ENCODE results near the gene CCK. TPM values are rescaled to one million over a fixed set of nuclear protein-coding genes. Genes with fewer than 3 reads are reported as not detected.

Gene CCK, protein sequence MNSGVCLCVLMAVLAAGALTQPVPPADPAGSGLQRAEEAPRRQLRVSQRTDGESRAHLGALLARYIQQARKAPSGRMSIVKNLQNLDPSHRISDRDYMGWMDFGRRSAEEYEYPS
- total RNA-seq (not detected), total RNA-seq (0 reads per million in 2 donors)

- DNase-seq (no peak), ATAC-seq (no peak)
- Mint-ChIP-seq H3K4me3 (no peak within 1 kb of the TSS), H3K27ac (no peak within 1 kb of the TSS), H3K27me3 (peaks cover 76% of the 10 kb centered on the region), H3K4me1 (peaks cover 6% of the 10 kb centered on the region), H3K36me3 (ENCODE audit: low read depth) (peaks cover 6% of the 10 kb centered on the region)
- H3K9me3 ChIP-seq (ENCODE audit: control insufficient read depth, low read length, poor library complexity, severe bottlenecking) = no peaks in the 10 kb centered on the region
Observed at GRCh38 chr3:42266085-42266484, at the start of gene CCK. Gene CCK (minus strand): TSS chr3:42266185. CDS start chr3:42263630, 2,555 bp downstream.

DNA sequence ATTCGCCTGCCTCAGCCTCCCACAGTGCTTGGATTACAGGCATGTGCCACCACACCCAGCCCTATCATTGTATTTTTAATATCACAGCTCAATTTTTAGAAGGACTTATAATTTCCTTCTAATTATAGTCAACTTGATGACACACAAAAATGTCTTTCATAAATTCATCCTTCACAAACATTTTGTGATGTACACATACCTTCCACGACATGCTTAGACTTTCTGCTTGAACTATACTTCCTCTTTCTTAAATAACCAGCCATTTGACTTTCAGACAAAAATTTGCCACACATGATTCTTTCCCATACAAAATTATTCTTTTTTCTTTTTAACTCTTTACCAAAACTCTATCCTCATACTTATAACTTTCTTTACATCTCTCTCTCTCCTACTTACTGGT lies 48.4 kb upstream of the CCK start:
- no peaks in the 10 kb centered on the region for H3K4me1 Mint-ChIP-seq
- no peaks in the 10 kb centered on the region for H3K9me3 ChIP-seq (ENCODE audit: control insufficient read depth, low read length, poor library complexity, severe bottlenecking)
- no peak overlapping the region for H3K27ac Mint-ChIP-seq
- H3K36me3 Mint-ChIP-seq (ENCODE audit: low read depth) = no peaks in the 10 kb centered on the region
- ATAC-seq (no peak), DNase-seq (no peak)
- no peak overlapping the region for H3K4me3 Mint-ChIP-seq
- peaks cover 5% of the 10 kb centered on the region for H3K27me3 Mint-ChIP-seq

DNA sequence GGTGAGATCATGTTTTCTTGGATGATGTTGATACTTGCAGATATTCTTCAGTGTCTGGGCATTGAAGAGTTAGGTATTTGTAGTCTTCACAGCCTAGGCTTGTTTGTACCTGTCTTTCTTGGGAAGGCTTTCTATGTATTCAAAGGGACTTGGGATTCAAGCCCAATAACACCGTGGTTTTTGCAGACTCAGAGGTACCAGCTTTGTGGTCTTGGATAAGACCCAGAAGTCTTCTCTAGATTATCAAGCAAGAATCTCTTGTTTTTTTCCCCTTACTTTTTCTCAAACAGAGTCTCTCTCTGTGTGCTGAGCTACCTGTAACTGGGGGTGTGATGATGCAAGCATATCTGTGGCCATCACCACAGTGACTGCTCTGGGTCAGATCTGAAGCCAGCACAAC lies 42.7 kb upstream of the CCK start:
- H3K4me3 Mint-ChIP-seq = no peak overlapping the region
- no peaks in the 10 kb centered on the region for H3K9me3 ChIP-seq (ENCODE audit: control insufficient read depth, low read length, poor library complexity, severe bottlenecking)
- no peaks in the 10 kb centered on the region for H3K36me3 Mint-ChIP-seq (ENCODE audit: low read depth)
- H3K27me3 Mint-ChIP-seq = peaks cover 15% of the 10 kb centered on the region
- DNase-seq = no peak
- no peak for ATAC-seq
- no peak overlapping the region for H3K27ac Mint-ChIP-seq
- H3K4me1 Mint-ChIP-seq = no peaks in the 10 kb centered on the region

- Mint-ChIP-seq H3K27ac (no peak overlapping the region), H3K4me3 (no peak overlapping the region), H3K27me3 (peaks cover 15% of the 10 kb centered on the region), H3K4me1 (no peaks in the 10 kb centered on the region), H3K36me3 (ENCODE audit: low read depth) (no peaks in the 10 kb centered on the region)
- no peak for ATAC-seq
- no peaks in the 10 kb centered on the region for H3K9me3 ChIP-seq (ENCODE audit: control insufficient read depth, low read length, poor library complexity, severe bottlenecking)
- no peak for DNase-seq
Observed at GRCh38 chr3:42306499-42306898, 40.5 kb upstream of the CCK start.

DNA sequence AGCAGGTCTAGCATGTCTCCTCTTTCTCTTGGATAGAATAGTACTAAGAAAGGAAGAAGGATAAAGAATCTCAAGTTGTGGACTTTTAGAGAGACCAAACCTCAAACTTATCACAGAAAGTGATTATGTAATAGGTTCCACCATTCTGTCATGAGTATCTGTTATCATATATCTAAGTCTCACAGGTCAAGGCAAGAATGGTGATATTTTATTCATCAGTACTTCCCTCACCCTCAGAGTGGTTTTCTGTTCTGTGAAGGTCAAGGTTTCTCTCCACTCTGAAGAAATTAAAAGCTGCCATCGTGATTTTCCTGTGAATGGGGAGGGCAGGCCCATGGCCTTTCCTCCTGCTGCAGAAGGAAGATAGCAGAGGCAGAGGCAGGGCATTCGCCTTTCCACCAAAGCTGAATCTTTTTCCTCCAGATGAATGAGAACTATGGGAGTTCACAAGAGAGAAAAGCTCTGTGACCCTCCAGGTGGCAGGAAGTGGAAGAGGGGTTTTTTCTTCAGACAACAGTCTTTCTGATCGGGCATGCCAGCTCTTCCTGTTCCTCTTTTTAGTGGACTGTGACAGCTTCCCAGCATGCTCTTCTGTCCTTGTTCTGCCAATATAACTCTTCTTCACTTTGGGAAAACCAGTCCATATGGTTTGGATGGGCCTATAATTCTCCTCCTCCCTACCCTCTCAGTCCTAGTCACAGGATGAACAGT lies 37.1 kb upstream of the CCK start:
- Mint-ChIP-seq H3K4me3 (no peak overlapping the region), H3K4me1 (no peaks in the 10 kb centered on the region), H3K36me3 (ENCODE audit: low read depth) (no peaks in the 10 kb centered on the region), H3K27ac (no peak overlapping the region), H3K27me3 (peaks cover 6% of the 10 kb centered on the region)
- DNase-seq (no peak), ATAC-seq (peak; percentile 36)
- no peaks in the 10 kb centered on the region for H3K9me3 ChIP-seq (ENCODE audit: control insufficient read depth, low read length, poor library complexity, severe bottlenecking)

- no peak for ATAC-seq
Observed at GRCh38 chr3:42301446-42302175, 35.6 kb upstream of the CCK start.

DNA sequence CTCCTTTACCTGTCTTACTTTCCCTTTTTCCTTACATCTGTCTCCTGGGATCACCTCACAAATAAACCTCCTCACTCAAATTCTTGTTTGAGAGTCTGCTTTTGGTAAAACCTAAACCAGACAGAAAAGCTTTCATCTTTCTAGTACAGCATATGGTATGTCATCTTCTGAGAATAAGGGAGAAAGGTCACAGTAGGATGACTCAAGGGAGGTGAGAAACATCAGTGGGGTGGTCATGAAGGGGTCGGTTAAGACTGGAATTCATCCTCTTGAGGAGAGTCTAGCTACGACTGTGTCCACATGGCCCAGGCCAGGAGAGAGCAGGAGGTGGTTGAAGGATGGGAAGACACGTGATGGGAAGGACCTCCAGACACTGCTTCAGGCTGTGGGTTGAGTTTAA lies 34.8 kb upstream of the CCK start:
- peaks cover 14% of the 10 kb centered on the region for H3K27me3 Mint-ChIP-seq
- no peak overlapping the region for H3K27ac Mint-ChIP-seq
- H3K4me3 Mint-ChIP-seq = no peak overlapping the region
- ATAC-seq (no peak), DNase-seq (no peak)
- H3K4me1 Mint-ChIP-seq = no peaks in the 10 kb centered on the region
- no peaks in the 10 kb centered on the region for H3K36me3 Mint-ChIP-seq (ENCODE audit: low read depth)
- no peaks in the 10 kb centered on the region for H3K9me3 ChIP-seq (ENCODE audit: control insufficient read depth, low read length, poor library complexity, severe bottlenecking)

More at GRCh38 chr3:42301446-42302175, 35.6 kb upstream of the CCK start:
- Mint-ChIP-seq H3K4me1 (no peaks in the 10 kb centered on the region), H3K36me3 (ENCODE audit: low read depth) (no peaks in the 10 kb centered on the region), H3K27me3 (peaks cover 14% of the 10 kb centered on the region), H3K4me3 (no peak overlapping the region), H3K27ac (no peak overlapping the region)
- no peak for DNase-seq
- no peaks in the 10 kb centered on the region for H3K9me3 ChIP-seq (ENCODE audit: control insufficient read depth, low read length, poor library complexity, severe bottlenecking)

- Mint-ChIP-seq H3K36me3 (ENCODE audit: low read depth) (no peaks in the 10 kb centered on the region), H3K27ac (no peak overlapping the region), H3K27me3 (peaks cover 14% of the 10 kb centered on the region), H3K4me3 (no peak overlapping the region), H3K4me1 (no peaks in the 10 kb centered on the region)
- no peaks in the 10 kb centered on the region for H3K9me3 ChIP-seq (ENCODE audit: control insufficient read depth, low read length, poor library complexity, severe bottlenecking)
- no peak for DNase-seq
- no peak for ATAC-seq
Observed at GRCh38 chr3:42300013-42300412, 34.0 kb upstream of the CCK start.

DNA sequence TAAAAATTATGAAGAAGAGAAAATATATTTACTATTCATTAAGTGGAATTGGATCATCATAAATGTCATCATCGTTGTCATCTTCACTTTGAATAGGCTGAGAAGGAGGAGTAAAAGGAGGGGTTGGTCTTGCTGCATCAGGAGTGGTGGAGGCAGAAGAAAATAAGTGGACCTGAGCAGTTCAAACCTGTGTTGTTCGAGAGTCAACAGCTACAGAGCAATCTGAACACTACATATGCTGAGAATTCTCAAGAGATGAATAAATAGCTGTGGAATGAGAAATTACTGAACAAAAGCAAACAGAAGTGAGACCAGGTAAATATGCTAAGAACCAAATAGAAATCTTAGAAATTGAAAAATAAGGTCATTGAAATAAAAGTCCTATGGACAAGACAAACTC lies 32.3 kb upstream of the CCK start:
- no peak overlapping the region for H3K27ac Mint-ChIP-seq
- ATAC-seq = no peak
- H3K36me3 Mint-ChIP-seq (ENCODE audit: low read depth) = no peaks in the 10 kb centered on the region
- no peaks in the 10 kb centered on the region for H3K4me1 Mint-ChIP-seq
- no peak overlapping the region for H3K4me3 Mint-ChIP-seq
- no peaks in the 10 kb centered on the region for H3K9me3 ChIP-seq (ENCODE audit: control insufficient read depth, low read length, poor library complexity, severe bottlenecking)
- DNase-seq = no peak
- H3K27me3 Mint-ChIP-seq = peaks cover 23% of the 10 kb centered on the region

GRCh38 chr3:42292009-42292408 lies 26.0 kb upstream of the CCK start:
- Mint-ChIP-seq H3K27me3 (peaks cover 38% of the 10 kb centered on the region), H3K4me1 (no peaks in the 10 kb centered on the region), H3K27ac (no peak overlapping the region), H3K36me3 (ENCODE audit: low read depth) (no peaks in the 10 kb centered on the region), H3K4me3 (no peak overlapping the region)
- no peaks in the 10 kb centered on the region for H3K9me3 ChIP-seq (ENCODE audit: control insufficient read depth, low read length, poor library complexity, severe bottlenecking)
- no peak for ATAC-seq
- DNase-seq = no peak

DNA sequence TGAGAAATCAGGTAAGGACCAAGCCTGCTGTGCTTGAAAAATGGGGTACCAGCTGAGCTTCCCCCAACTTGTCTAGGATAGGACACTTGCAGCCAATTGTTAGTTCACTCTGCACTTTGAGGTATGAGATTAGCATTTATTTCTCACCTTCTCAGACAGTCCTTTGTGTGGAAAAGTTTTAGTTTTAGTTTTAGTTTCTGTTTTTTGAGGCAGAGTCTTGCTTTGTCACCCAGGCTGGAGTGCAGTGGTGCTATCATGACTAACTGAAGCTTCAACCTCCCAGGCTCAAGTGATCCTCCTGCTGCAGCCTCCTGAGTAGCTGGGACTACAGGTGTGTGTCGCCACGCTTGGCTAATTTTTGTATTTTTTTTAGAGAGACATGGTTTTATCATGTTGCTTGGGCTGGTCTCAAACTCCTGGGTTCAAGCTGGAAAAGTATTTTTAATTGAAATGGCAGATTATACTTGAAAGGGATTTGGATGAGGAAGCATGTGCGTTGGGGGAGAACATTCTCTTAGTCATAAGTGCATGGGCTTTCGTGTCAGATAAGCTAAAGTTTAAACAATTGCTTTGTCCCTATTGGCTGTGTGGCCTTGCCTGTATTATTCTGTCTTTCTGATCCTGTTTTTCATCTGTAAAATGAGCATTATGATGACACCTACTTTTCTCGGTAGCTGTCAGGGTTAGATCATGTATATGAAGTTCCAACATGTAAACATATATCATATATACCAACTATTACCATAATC lies 25.2 kb upstream of the CCK start:
- no peaks in the 10 kb centered on the region for H3K9me3 ChIP-seq (ENCODE audit: control insufficient read depth, low read length, poor library complexity, severe bottlenecking)
- no peaks in the 10 kb centered on the region for H3K36me3 Mint-ChIP-seq (ENCODE audit: low read depth)
- no peak overlapping the region for H3K27ac Mint-ChIP-seq
- DNase-seq (no peak), ATAC-seq (no peak)
- H3K4me1 Mint-ChIP-seq = no peaks in the 10 kb centered on the region
- H3K4me3 Mint-ChIP-seq = no peak overlapping the region
- peaks cover 39% of the 10 kb centered on the region for H3K27me3 Mint-ChIP-seq

DNA sequence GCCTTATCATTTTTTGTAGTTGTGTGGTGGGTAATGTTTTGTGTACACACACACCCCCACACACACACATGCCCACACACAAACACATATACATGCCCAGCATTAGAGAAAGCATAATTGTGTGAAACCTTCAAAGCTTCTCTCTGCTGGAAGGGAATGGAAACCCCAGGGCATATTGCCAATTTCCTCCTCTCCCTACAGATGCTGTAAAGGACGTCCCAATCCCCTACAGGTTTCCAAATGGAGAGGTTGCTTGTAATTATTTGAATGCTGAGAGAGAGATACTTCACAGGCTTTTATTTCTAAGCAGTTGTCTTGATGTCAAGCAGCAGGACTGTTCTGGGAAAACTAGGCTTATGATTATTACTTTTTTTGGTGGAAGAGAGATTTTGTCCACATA lies 23.0 kb upstream of the CCK start:
- ATAC-seq (no peak), DNase-seq (no peak)
- H3K36me3 Mint-ChIP-seq (ENCODE audit: low read depth) = no peaks in the 10 kb centered on the region
- H3K27ac Mint-ChIP-seq = no peak overlapping the region
- no peaks in the 10 kb centered on the region for H3K4me1 Mint-ChIP-seq
- H3K4me3 Mint-ChIP-seq = no peak overlapping the region
- no peaks in the 10 kb centered on the region for H3K9me3 ChIP-seq (ENCODE audit: control insufficient read depth, low read length, poor library complexity, severe bottlenecking)
- H3K27me3 Mint-ChIP-seq = peaks cover 29% of the 10 kb centered on the region

DNA sequence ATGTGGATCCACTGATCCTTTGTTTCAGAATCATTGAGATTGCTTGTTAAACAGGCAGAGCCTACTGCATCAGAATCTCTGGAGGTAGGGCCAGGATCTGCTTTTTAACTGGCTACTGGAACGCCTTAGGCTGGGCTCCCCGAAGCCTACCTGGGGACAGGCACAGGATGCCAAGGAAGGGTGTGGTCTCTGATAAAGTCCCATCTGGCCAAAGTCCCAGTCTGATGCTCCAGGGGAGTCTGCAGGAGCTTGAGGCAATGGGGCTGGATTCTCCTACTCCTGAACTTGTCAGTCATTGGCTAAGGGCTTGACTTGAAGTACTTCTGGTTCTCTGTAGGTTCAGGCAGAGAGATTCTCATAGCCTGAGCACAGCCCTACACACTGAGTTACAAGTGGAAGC lies 22.4 kb upstream of the CCK start:
- no peaks in the 10 kb centered on the region for H3K4me1 Mint-ChIP-seq
- no peak overlapping the region for H3K4me3 Mint-ChIP-seq
- DNase-seq (no peak), ATAC-seq (no peak)
- peaks cover 25% of the 10 kb centered on the region for H3K27me3 Mint-ChIP-seq
- no peaks in the 10 kb centered on the region for H3K9me3 ChIP-seq (ENCODE audit: control insufficient read depth, low read length, poor library complexity, severe bottlenecking)
- no peak overlapping the region for H3K27ac Mint-ChIP-seq
- no peaks in the 10 kb centered on the region for H3K36me3 Mint-ChIP-seq (ENCODE audit: low read depth)
